CD14-positive monocyte (primary cell): ENCODE results near the gene CDC42EP2. TPM values are rescaled to one million over a fixed set of nuclear protein-coding genes. Genes with fewer than 3 reads are reported as not detected.

ENCODE experiments used
- DNase-seq, 3 donors: peaks; one replicate each; pipeline ENCODE4 v3.0.0-alpha.2; 2011 to 2022
- H2AFZ ChIP-seq: 2 replicates; pipeline ENCODE4 v1.6.0; 2012; ENCODE audit warnings: mild to moderate bottlenecking, low read depth, low read length, inconsistent platforms; ENCODE audit not compliant: insufficient read depth, poor library complexity, severe bottlenecking
- H3K27ac ChIP-seq, 2 donors: 1 replicate in 1 of 2; 2 replicates in 1 of 2; pipeline ENCODE4 v1.5.1; 2012 to 2013; ENCODE audit warnings: low read length in 2 of 2, control low read depth in 1 of 2, inconsistent platforms in 1 of 2, low read depth in 1 of 2, mild to moderate bottlenecking in 1 of 2
- H3K27me3 ChIP-seq, 2 donors: one replicate each; pipeline versions ENCODE4 v1.6.0 to v1.6.1; 2011 to 2013; ENCODE audit warnings: low read length in 2 of 2; ENCODE audit not compliant: control insufficient read depth in 2 of 2, insufficient read depth in 2 of 2
- H3K36me3 ChIP-seq, 2 donors: replicated peaks in 1 of 2; 1 replicate in 1 of 2; 2 replicates in 1 of 2; pipeline versions ENCODE4 v1.5.1 to v1.6.1; 2012 to 2013; ENCODE audit warnings: low read length in 2 of 2, control low read depth in 1 of 2, inconsistent platforms in 1 of 2, mild to moderate bottlenecking in 1 of 2; ENCODE audit not compliant: insufficient read depth in 2 of 2, control insufficient read depth in 1 of 2
- H3K4me1 ChIP-seq, 2 donors: 1 replicate in 1 of 2; 2 replicates in 1 of 2; pipeline versions ENCODE4 v1.5.1 to v1.6.1; 2012 to 2013; ENCODE audit warnings: low read length in 2 of 2, control low read depth in 1 of 2, inconsistent platforms in 1 of 2, mild to moderate bottlenecking in 1 of 2, moderate library complexity in 1 of 2; ENCODE audit not compliant: insufficient read depth in 2 of 2, control insufficient read depth in 1 of 2
- H3K4me2 ChIP-seq: replicated peaks from 2 replicates; pipeline ENCODE3; 2012; ENCODE audit warnings: low read length, moderate library complexity, mild to moderate bottlenecking; ENCODE audit not compliant: poor library complexity, severe bottlenecking; ENCODE audit errors: extremely low read depth
- H3K4me3 ChIP-seq, 3 experiments: fragments of 200-600 bp in 1 of 3; sonication (generic) in 1 of 3; replicated peaks in 1 of 3; 1 replicate in 2 of 3; 2 replicates in 1 of 3; pipeline ENCODE4 v1.5.1; 2011 to 2013; ENCODE audit warnings: low read length in 3 of 3, mild to moderate bottlenecking in 3 of 3, control low read depth in 2 of 3, low read depth in 2 of 3, inconsistent platforms in 1 of 3, moderate library complexity in 1 of 3
- H3K79me2 ChIP-seq: 2 replicates; pipeline ENCODE4 v1.6.0; 2012; ENCODE audit warnings: mild to moderate bottlenecking, control low read depth, inconsistent platforms, low read length, moderate library complexity; ENCODE audit not compliant: insufficient read depth
- H3K9ac ChIP-seq: 2 replicates; pipeline ENCODE4 v1.6.0; 2017; ENCODE audit warnings: low read length, mild to moderate bottlenecking; ENCODE audit not compliant: insufficient read depth, poor library complexity, severe bottlenecking
- H3K9me3 ChIP-seq, 2 donors: replicated peaks in 1 of 2; 1 replicate in 1 of 2; 2 replicates in 1 of 2; pipeline versions ENCODE4 v1.5.1 to v1.6.1; 2012 to 2013; ENCODE audit warnings: low read length in 2 of 2, control low read depth in 1 of 2; ENCODE audit not compliant: control insufficient read depth in 1 of 2, insufficient read depth in 1 of 2
- H4K20me1 ChIP-seq: 2 replicates; pipeline ENCODE4 v1.6.0; 2012; ENCODE audit warnings: mild to moderate bottlenecking, low read length, control low read depth, moderate library complexity; ENCODE audit not compliant: insufficient read depth
- H3K27ac Mint-ChIP-seq, 7 donors: one replicate each; pipeline ENCODE4 v1.8.0; 2020; ENCODE audit warnings: mild to moderate bottlenecking in 7 of 7, mixed read lengths in 7 of 7, moderate library complexity in 6 of 7, inconsistent platforms in 2 of 7
- H3K27me3 Mint-ChIP-seq, 3 donors: one replicate each; pipeline ENCODE4 v1.8.0; 2021 to 2022; ENCODE audit warnings: low read depth in 3 of 3, mild to moderate bottlenecking in 3 of 3, mixed read lengths in 3 of 3, moderate library complexity in 3 of 3, inconsistent platforms in 1 of 3
- H3K36me3 Mint-ChIP-seq, 2 donors: one replicate each; pipeline ENCODE4 v1.8.0; 2020; ENCODE audit warnings: mixed read lengths in 2 of 2, inconsistent platforms in 1 of 2, mild to moderate bottlenecking in 1 of 2
- H3K4me1 Mint-ChIP-seq: one replicate; pipeline ENCODE4 v1.8.0; 2020; ENCODE audit warnings: mild to moderate bottlenecking, mixed read lengths
- H3K4me3 Mint-ChIP-seq, 2 donors: one replicate each; pipeline ENCODE4 v1.8.0; 2020; ENCODE audit warnings: mild to moderate bottlenecking in 2 of 2, mixed read lengths in 2 of 2, moderate library complexity in 1 of 2
- H3K9me3 Mint-ChIP-seq, 7 donors: one replicate each; pipeline ENCODE4 v1.8.0; 2020 to 2022; ENCODE audit warnings: mixed read lengths in 7 of 7, mild to moderate bottlenecking in 6 of 7, moderate library complexity in 6 of 7, inconsistent platforms in 2 of 7
- WGBS: methylation state at CpG from one replicate; pipeline ENCODE4 v1.1.5; 2013; ENCODE audit warnings: missing lambda C conversion rate; ENCODE audit not compliant: insufficient coverage; 5-methylcytosine and 5-hydroxymethylcytosine counted together
- intact Hi-C, 2 donors: fragments of 100-400 bp; cut with micrococcal nuclease; formaldehyde crosslinking; loops; one replicate each; pipeline versions ENCODE4 v1.15.0 to v1.15.1; 2023
- polyA plus RNA-seq, 3 donors: library from polyadenylated mRNA; depleted of rRNA in 1 of 3; unstranded in 2 of 3; stranded (reverse) in 1 of 3; fragments of 300-500 nt in 2 of 3; fragments of >200 nt in 1 of 3; fragmentation: Illumina TruSeq in 2 of 3; gene quantifications; 1 replicate in 2 of 3; 2 replicates in 1 of 3; pipeline ENCODE4 v1.2.3, GENCODE V29; 2012 to 2021
- TF ChIP-seq, protein P1 (sequence below): fragments of 200-600 bp; IDR thresholded peaks from one replicate; pipeline ENCODE4 v1.8.0; 2022; ENCODE audit warnings: antibody characterized with exemption, mild to moderate bottlenecking

The CDC42EP2 gene
- polyA plus RNA-seq, 3 donors: 5.4 to 15.6 (median 10.1) TPM

- Mint-ChIP-seq H3K9me3 (peaks cover 0 to 2% (median 0%) of the 10 kb centered on the region in 7 donors), H3K36me3 (peaks cover 43 to 53% of the 10 kb centered on the region in 2 donors), H3K27ac (peak overlapping the region; percentile 97 to 100 (median 99)), H3K27me3 (peaks cover 0 to 4% (median 0%) of the 10 kb centered on the region in 3 donors), H3K4me3 (peak overlapping the region; percentile 74 to 90), H3K4me1 (peaks cover 55% of the 10 kb centered on the region)
- 20% methylated on average over 4 of the region's 8 CpGs for WGBS
- Histone ChIP-seq H3K9ac (peak overlapping the region; percentile 61), H3K4me3 (peak overlapping the region; percentile 1 to 60 (median 23)), H3K36me3 (peaks cover 12 to 43% of the 10 kb centered on the region in 2 donors), H4K20me1 (no peaks in the 10 kb centered on the region), H3K79me2 (no peaks in the 10 kb centered on the region), H3K27ac (peak overlapping the region; percentile 94 to 96), H3K4me1 (peaks cover 50% of the 10 kb centered on the region in 2 donors), H3K27me3 (no peaks in the 10 kb centered on the region), H3K9me3 (no peaks in the 10 kb centered on the region), H3K4me2 (peak overlapping the region; percentile 82), H2AFZ (no peak overlapping the region)
- intact Hi-C loops: loop anchor here in 1 of 2 donors (2.0 kb wide), 1 partner anchor 24 kb away; the partner anchor contains the start of gene CDC42EP2
- TF ChIP-seq, protein P1, sequence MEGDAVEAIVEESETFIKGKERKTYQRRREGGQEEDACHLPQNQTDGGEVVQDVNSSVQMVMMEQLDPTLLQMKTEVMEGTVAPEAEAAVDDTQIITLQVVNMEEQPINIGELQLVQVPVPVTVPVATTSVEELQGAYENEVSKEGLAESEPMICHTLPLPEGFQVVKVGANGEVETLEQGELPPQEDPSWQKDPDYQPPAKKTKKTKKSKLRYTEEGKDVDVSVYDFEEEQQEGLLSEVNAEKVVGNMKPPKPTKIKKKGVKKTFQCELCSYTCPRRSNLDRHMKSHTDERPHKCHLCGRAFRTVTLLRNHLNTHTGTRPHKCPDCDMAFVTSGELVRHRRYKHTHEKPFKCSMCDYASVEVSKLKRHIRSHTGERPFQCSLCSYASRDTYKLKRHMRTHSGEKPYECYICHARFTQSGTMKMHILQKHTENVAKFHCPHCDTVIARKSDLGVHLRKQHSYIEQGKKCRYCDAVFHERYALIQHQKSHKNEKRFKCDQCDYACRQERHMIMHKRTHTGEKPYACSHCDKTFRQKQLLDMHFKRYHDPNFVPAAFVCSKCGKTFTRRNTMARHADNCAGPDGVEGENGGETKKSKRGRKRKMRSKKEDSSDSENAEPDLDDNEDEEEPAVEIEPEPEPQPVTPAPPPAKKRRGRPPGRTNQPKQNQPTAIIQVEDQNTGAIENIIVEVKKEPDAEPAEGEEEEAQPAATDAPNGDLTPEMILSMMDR: no peak
- peak; percentile 91 to 100 (median 99) for DNase-seq
Observed at GRCh38 chr11:65290448-65291165, 24.1 kb upstream of the CDC42EP2 start.

GRCh38 chr11:65291613-65292012 is 23.1 kb upstream of the CDC42EP2 start:
- WGBS: no CpG with 5 or more reads among the region's 5 CpGs
- Mint-ChIP-seq H3K36me3 (peaks cover 45 to 56% of the 10 kb centered on the region in 2 donors), H3K9me3 (no peaks in the 10 kb centered on the region), H3K4me3 (peak overlapping the region; percentile 74 to 90), H3K4me1 (peaks cover 55% of the 10 kb centered on the region), H3K27me3 (peaks cover 0 to 4% (median 0%) of the 10 kb centered on the region in 3 donors), H3K27ac (peak overlapping the region; percentile 97 to 100 (median 99))
- H4K20me1 ChIP-seq: no peaks in the 10 kb centered on the region
- no peak overlapping the region for H2AFZ ChIP-seq
- DNase-seq: peak; percentile 21 to 69 (median 49)
- H3K79me2 ChIP-seq: no peaks in the 10 kb centered on the region
- H3K36me3 ChIP-seq: peaks cover 22 to 49% of the 10 kb centered on the region in 2 donors
- peak overlapping the region; percentile 10 to 60 (median 17) for H3K4me3 ChIP-seq
- peak overlapping the region; percentile 94 to 96 for H3K27ac ChIP-seq
- peak overlapping the region; percentile 82 for H3K4me2 ChIP-seq
- intact Hi-C loops: loop anchor here in 1 of 2 donors (2.0 kb wide), 1 partner anchor 23 kb away; the partner anchor contains the start of gene CDC42EP2
- peak overlapping the region; percentile 61 for H3K9ac ChIP-seq
- peaks cover 50% of the 10 kb centered on the region in 2 donors for H3K4me1 ChIP-seq
- no peaks in the 10 kb centered on the region for H3K9me3 ChIP-seq
- TF ChIP-seq, protein P1: no peak
- H3K27me3 ChIP-seq: no peaks in the 10 kb centered on the region
